A549 (cell line): ENCODE data around the gene TSPAN4. TPM values are rescaled to one million over a fixed set of nuclear protein-coding genes. Genes with fewer than 3 reads are reported as not detected.
A peak's percentile ranks its signal among the peaks of the same experiment; 100 is the strongest.

Experiments used
- ATAC-seq, 2 experiments: fragments of 200-7000 bp in 1 of 2; fragments of >200 bp in 1 of 2; cut with Nextera tagmentation in 1 of 2; cut with Tn5 transposase in 1 of 2; 3 replicates each; pipeline versions ENCODE4 v1.8.0 to v1.9.1; 2018 to 2020; ENCODE audit warnings: mild to moderate bottlenecking in 1 of 2, moderate library complexity in 1 of 2
- CTCF ChIA-PET: fragments of 300-600 bp; sonication (Branson Sonifier 250); formaldehyde crosslinking; extraction: SDS; loops from one replicate; lab custom pipeline; 2021; ENCODE audit warnings: antibody characterized with exemption, inconsistent platforms; lab: Yijun Ruan, JAX
- POLR2A ChIA-PET: fragments of 350-600 bp; formaldehyde crosslinking; extraction: SDS; loops from one replicate; lab custom pipeline; 2021; ENCODE audit warnings: antibody characterized with exemption, inconsistent platforms; lab: Yijun Ruan, JAX
- DNase-seq, 2 experiments: peaks; one replicate each; pipeline versions ENCODE4 v3.0.0 to v3.0.0-alpha.2; 2011 to 2016; ENCODE audit warnings: low read depth in 1 of 2, low spot score in 1 of 2
- FAIRE-seq: peaks from 2 replicates; lab custom pipeline; 2011; peaks lifted over from hg19 to GRCh38; lab: Jason Lieb, UNC
- H3K27ac ChIP-seq, 2 experiments: fragments of >200 bp; sonication (Bioruptor Twin); formaldehyde crosslinking; 3 replicates each; pipeline ENCODE4 v1.5.1; 2016 to 2017
- H3K4me1 ChIP-seq: fragments of >200 bp; sonication (Bioruptor Twin); formaldehyde crosslinking; 3 replicates; pipeline ENCODE4 v1.6.1; 2016
- H3K4me2 ChIP-seq: fragments of >200 bp; sonication (Bioruptor Twin); formaldehyde crosslinking; 3 replicates; pipeline ENCODE4 v1.6.1; 2016
- H3K4me3 ChIP-seq: fragments of >200 bp; sonication (Bioruptor Twin); formaldehyde crosslinking; 3 replicates; pipeline ENCODE4 v1.5.1; 2016
- H3K9me3 ChIP-seq: fragments of >200 bp; sonication (Bioruptor Twin); formaldehyde crosslinking; 3 replicates; pipeline ENCODE4 v1.6.1; 2016
- BCL3 ChIP-seq: fragments of >200 bp; sonication (Bioruptor Twin); formaldehyde crosslinking; IDR thresholded peaks from 3 replicates; pipeline ENCODE4 v1.6.1; 2016
- CTCF ChIP-seq: fragments of >200 bp; sonication (Bioruptor Twin); formaldehyde crosslinking; IDR thresholded peaks from 3 replicates; pipeline ENCODE4 v1.5.1; 2016
- E2F6 ChIP-seq: IDR thresholded peaks from 2 replicates; pipeline ENCODE4 v1.6.1; 2012; ENCODE audit warnings: low read depth, borderline replicate concordance
- ESRRA ChIP-seq: fragments of 150-350 bp; IDR thresholded peaks from 2 replicates; pipeline ENCODE4 v1.6.1; 2014; ENCODE audit warnings: mild to moderate bottlenecking, low read length, borderline replicate concordance
- HEYL ChIP-seq: fragments of 250-450 bp; sonication (Bioruptor Pico); IDR thresholded peaks from 2 replicates; pipeline ENCODE4 v1.8.0; 2021; ENCODE audit warnings: mild to moderate bottlenecking, moderate library complexity
- HOXB5 ChIP-seq: fragments of 250-450 bp; sonication (Bioruptor Pico); IDR thresholded peaks from 2 replicates; pipeline ENCODE4 v1.5.0; 2020; ENCODE audit warnings: mild to moderate bottlenecking, moderate library complexity
- JUN ChIP-seq, 2 experiments: fragments of >200 bp; sonication (Bioruptor Twin); formaldehyde crosslinking; IDR thresholded peaks; 2 replicates in 1 of 2; 3 replicates in 1 of 2; pipeline ENCODE4 v1.6.1; 2016 to 2017
- MAFK ChIP-seq: fragments of 450-650 bp; IDR thresholded peaks from 2 replicates; pipeline ENCODE4 v1.6.1; 2014; ENCODE audit not compliant: partially characterized antibody
- MAX ChIP-seq: IDR thresholded peaks from 2 replicates; pipeline ENCODE4 v1.6.1; 2012
- MAZ ChIP-seq: fragments of 150-350 bp; IDR thresholded peaks from 2 replicates; pipeline ENCODE4 v1.6.1; 2014; ENCODE audit warnings: antibody characterized with exemption, low read depth, low read length, borderline replicate concordance
- MYC ChIP-seq: IDR thresholded peaks from 2 replicates; pipeline ENCODE4 v1.6.1; 2012; ENCODE audit warnings: mild to moderate bottlenecking, inconsistent platforms, low read length, improper control_type of control experiment, borderline replicate concordance
- NFE2L2 ChIP-seq: fragments of 150-350 bp; conservative IDR thresholded peaks from 2 replicates; pipeline ENCODE4 v1.6.1; 2014; ENCODE audit warnings: low read length
- NPAS2 ChIP-seq: fragments of 250-450 bp; sonication (Bioruptor Pico); IDR thresholded peaks from 2 replicates; pipeline ENCODE4 v1.8.0; 2022; ENCODE audit warnings: mild to moderate bottlenecking, moderate library complexity, borderline replicate concordance
- PBX3 ChIP-seq: IDR thresholded peaks from 2 replicates; pipeline ENCODE4 v1.6.1; 2012
- PHF8 ChIP-seq: fragments of 200-600 bp; sonication (generic); IDR thresholded peaks from 2 replicates; pipeline ENCODE4 v1.6.1; 2016; ENCODE audit warnings: low read depth, mild to moderate bottlenecking, antibody characterized with exemption, moderate library complexity, borderline replicate concordance
- POLR2A ChIP-seq: IDR thresholded peaks from 2 replicates; pipeline ENCODE4 v1.6.1; 2012; ENCODE audit warnings: mild to moderate bottlenecking, low read length
- RCOR1 ChIP-seq: fragments of 150-350 bp; IDR thresholded peaks from 2 replicates; pipeline ENCODE4 v1.6.1; 2014; ENCODE audit warnings: antibody characterized with exemption, low read length, low read depth
- SMC3 ChIP-seq: fragments of >200 bp; sonication (Bioruptor Twin); formaldehyde crosslinking; IDR thresholded peaks from 3 replicates; pipeline ENCODE4 v1.6.1; 2018; ENCODE audit warnings: inconsistent platforms
- TP53 ChIP-seq: fragments of 250-450 bp; sonication (Bioruptor Pico); IDR thresholded peaks from 2 replicates; pipeline ENCODE4 v1.5.0; 2021; ENCODE audit warnings: mild to moderate bottlenecking, moderate library complexity
- ZNF302 ChIP-seq: fragments of 250-450 bp; sonication (Bioruptor Pico); IDR thresholded peaks from 2 replicates; pipeline ENCODE4 v1.9.0; 2021; ENCODE audit warnings: inconsistent platforms, mild to moderate bottlenecking, moderate library complexity
- ZSCAN20 ChIP-seq: fragments of 250-450 bp; sonication (Bioruptor Pico); IDR thresholded peaks from 2 replicates; pipeline ENCODE4 v1.8.0; 2022; ENCODE audit warnings: mild to moderate bottlenecking, moderate library complexity
- WGBS: methylation state at CpG from one replicate; pipeline ENCODE4 v1.1.6; 2017; ENCODE audit errors: missing lambda C conversion rate; 5-methylcytosine and 5-hydroxymethylcytosine counted together
- polyA plus RNA-seq, 4 experiments: library from polyadenylated mRNA; depleted of rRNA in 3 of 4; stranded (reverse); fragments of >200 nt; fragmentation: RNase III in 1 of 4; extraction: RNeasy Plus Mini Kit Qiagen cat#74134 plus additional on column Dnase treatment in 1 of 4; gene quantifications; 2 replicates in 3 of 4; 3 replicates in 1 of 4; pipeline ENCODE4 v1.2.3, GENCODE V29; 2011 to 2017
- TF ChIP-seq, protein P1 (sequence below): fragments of 150-350 bp; IDR thresholded peaks from 2 replicates; pipeline ENCODE4 v1.6.1; 2014; ENCODE audit warnings: low read depth, mild to moderate bottlenecking, low read length

Gene TSPAN4
- polyA plus RNA-seq, 2 of the 4 experiments (the other 2 are of a cell fraction), result 83.5 to 145 TPM

GRCh38 chr11:797296-798092, 45.2 kb upstream of the TSPAN4 start:
- Histone ChIP-seq H3K9me3 (no peaks in the 10 kb centered on the region), H3K4me2 (peak overlapping the region; percentile 90), H3K4me1 (peaks cover 28% of the 10 kb centered on the region), H3K4me3 (peak overlapping the region; percentile 66), H3K27ac (peak overlapping the region; percentile 76 to 99)
- peak; percentile 45 to 67 for ATAC-seq
- no peak for FAIRE-seq
- TF ChIP-seq PHF8, result peak; percentile 36; the same call in 1 of the 2 replicates
- TF ChIP-seq PBX3, result 0 out of 2 replicates have a peak, but pooled peaks have one; percentile 19
- no peak for TF ChIP-seq HOXB5 (CRISPR knock-in tag)
- no peak for TF ChIP-seq HEYL (CRISPR knock-in tag)
- TF ChIP-seq TP53 (CRISPR knock-in tag), result peak; percentile 57; the same call in 1 of the 2 replicates
- peak; percentile 62; the same call in 1 of the 2 replicates for TF ChIP-seq MAX
- POLR2A ChIA-PET, result interaction anchor here (0.7 to 1.5 kb wide), 5 partner anchors 11 to 96 kb away, joined by 3 to 6 read pairs (median 3); partner anchors contain the start of genes PNPLA2 and RPLP2
- CTCF ChIA-PET, result interaction anchor here (0.6 to 2.1 kb wide), 2 partner anchors 14 to 452 kb away, joined by 3 to 13 read pairs; no protein-coding TSS in a partner anchor
- DNase-seq, result peak; percentile 69 to 80
- under 1% methylated on average over 22 of the region's 57 CpGs for WGBS

DNA sequence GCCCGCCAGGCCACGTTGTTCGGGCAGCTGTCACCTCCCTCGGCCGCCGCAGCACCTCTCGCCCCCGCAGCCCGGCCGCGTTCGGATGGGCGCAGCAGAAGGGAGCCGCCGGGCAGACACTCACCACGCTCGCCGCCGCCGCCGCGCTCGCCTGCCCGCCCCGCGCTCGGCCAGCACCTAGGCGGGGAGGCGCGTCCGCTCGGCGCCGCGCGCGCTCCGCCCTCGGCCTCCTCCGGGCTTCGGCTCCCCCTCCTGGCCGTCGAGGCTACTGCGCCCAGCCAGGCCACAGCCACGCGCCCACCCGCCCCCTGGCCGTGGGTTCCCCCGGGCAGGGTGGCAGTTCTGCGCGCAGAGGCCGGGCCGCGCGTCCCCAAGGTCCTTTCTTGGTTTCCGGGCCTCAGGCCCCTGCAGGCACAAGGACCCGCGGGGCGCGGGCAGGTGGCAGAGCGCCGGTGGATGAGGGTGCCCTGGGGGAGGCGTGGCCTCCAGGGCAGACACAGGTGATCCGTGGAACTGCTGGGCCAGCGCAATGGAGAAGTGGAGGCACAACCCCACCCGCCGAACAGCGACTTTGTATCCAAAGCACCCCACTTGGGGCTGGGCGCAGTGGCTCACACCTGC, 44.4 kb upstream of the TSPAN4 start, which contains the start of gene SLC25A22:
Gene SLC25A22, minus strand, starts transcription at position 189 of the 621 bp plus-strand sequence. CDS start 3,275 bp downstream, outside the sequence.
- Histone ChIP-seq H3K4me3 (peak within 1 kb of the TSS; percentile 66), H3K4me2 (peak within 1 kb of the TSS; percentile 90), H3K9me3 (no peaks in the 10 kb centered on the region), H3K4me1 (peaks cover 28% of the 10 kb centered on the region)
- 0% methylated on average over 4 of the region's 69 CpGs for WGBS
- CTCF ChIA-PET, result interaction anchor here (0.9 to 2.1 kb wide), 6 partner anchors 8 to 23 kb away, joined by 4 to 13 read pairs (median 7); partner anchors contain the start of genes CEND1, GATD1 and RPLP2
- TF ChIP-seq NPAS2, result no peak
- peak; percentile 36; the same call in 1 of the 2 replicates for TF ChIP-seq E2F6
- 0 out of 2 replicates have a peak, but pooled peaks have one; percentile 24 for TF ChIP-seq PBX3
- TF ChIP-seq ZSCAN20 (CRISPR knock-in tag), result no peak
- peak; percentile 55 for TF ChIP-seq MAX
- TF ChIP-seq HOXB5 (CRISPR knock-in tag), result no peak
- TF ChIP-seq TP53 (CRISPR knock-in tag), result peak; percentile 35; the same call in 1 of the 2 replicates
- TF ChIP-seq POLR2A, result peak; percentile 67
- TF ChIP-seq, protein P1, sequence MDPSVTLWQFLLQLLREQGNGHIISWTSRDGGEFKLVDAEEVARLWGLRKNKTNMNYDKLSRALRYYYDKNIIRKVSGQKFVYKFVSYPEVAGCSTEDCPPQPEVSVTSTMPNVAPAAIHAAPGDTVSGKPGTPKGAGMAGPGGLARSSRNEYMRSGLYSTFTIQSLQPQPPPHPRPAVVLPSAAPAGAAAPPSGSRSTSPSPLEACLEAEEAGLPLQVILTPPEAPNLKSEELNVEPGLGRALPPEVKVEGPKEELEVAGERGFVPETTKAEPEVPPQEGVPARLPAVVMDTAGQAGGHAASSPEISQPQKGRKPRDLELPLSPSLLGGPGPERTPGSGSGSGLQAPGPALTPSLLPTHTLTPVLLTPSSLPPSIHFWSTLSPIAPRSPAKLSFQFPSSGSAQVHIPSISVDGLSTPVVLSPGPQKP, result no peak
- TF ChIP-seq NFE2L2, result no peak
- no peak for TF ChIP-seq ZNF302 (CRISPR knock-in tag)
- peak; percentile 84 for TF ChIP-seq CTCF
- peak; percentile 63; the same call in 2 of the 3 replicates for TF ChIP-seq BCL3
- peak; percentile 50 to 88; a peak in 3 of 5 replicates for TF ChIP-seq JUN (IDR thresholded peaks at IDR 0.05)
- no peak for TF ChIP-seq RCOR1
- peak; percentile 67; the same call in 1 of the 2 replicates for TF ChIP-seq MYC
- TF ChIP-seq ESRRA, result no peak
- TF ChIP-seq SMC3, result peak; percentile 39; the same call in 2 of the 3 replicates
- no peak for TF ChIP-seq MAZ
- TF ChIP-seq MAFK, result no peak
- TF ChIP-seq, all 56 proteins: peak for 10
- POLR2A ChIA-PET, result interaction anchor here (0.7 kb wide), 1 partner anchor 97 kb away, joined by 3 read pairs; no protein-coding TSS in a partner anchor
- peak; percentile 79 to 87 for DNase-seq
- ATAC-seq, result peak; percentile 51 to 69
- H3K27ac ChIP-seq, result peak within 1 kb of the TSS; percentile 76 to 99
- FAIRE-seq, result no peak
